Limb (tissue), 2 donors: ENCODE measurements around the gene MCU.

Source experiments
- DNase-seq, 2 donors: peaks; one replicate each; pipeline ENCODE4 v3.0.0-alpha.2; 2016; ENCODE audit errors: extremely low spot score in 2 of 2

The MCU gene

DNA sequence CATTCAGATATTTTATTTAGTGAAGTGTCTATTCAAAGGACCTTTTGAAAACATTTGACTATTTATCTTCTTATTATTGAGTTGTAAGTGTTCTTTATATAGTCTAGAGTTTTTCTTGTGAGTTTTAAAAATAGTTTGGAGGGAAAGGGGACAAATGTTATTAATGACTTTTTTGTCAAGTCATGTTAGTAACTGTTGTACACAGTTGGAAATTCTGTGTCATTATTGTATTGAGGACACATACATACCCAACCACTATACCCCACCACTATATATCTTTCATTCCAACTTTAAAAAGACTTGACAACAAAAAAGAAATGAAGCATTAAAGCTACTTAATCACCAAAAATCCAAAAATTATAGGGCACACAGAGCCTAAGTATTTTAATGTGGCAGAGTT lies 148.4 kb downstream of the MCU start:
- DNase-seq, result no peak

DNA sequence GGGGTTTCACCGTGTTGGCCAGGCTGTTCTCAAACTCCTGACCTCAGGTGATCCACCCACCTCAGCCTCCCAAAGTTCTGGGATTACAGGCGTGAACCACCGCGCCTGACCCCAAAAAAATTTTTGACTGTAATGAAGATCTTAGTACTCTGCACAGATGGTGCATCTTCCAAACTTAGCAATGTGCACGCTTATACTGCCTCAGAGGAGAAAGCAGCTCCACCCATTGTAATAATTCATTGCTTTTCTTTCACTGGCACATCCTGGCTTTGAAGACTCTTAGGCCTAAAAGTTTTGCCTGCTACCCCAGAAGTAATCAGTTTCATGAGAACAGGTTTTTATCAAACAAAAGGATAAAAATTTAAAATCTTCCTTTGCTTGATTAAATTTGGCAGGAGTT lies 149.5 kb downstream of the MCU start:
- no peak for DNase-seq

DNA sequence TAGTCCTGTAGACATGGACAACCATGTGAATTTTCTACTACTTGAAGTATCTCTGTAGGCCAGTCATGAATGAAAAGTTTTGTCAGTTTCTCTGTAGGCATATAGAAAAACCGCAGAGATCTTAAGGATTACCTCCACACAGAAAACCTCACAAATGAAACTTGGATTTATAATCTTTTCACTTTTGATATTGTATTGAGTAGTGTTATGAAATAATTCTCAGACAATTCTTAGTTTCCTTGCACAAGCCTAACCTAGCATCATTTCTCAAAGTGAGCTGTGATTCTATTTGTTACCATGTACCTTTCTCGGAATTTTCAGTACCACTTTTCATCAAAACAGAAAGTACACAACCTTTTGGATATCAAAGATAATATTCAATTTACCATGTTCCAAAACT lies 150.2 kb downstream of the MCU start:
- no peak for DNase-seq

DNA sequence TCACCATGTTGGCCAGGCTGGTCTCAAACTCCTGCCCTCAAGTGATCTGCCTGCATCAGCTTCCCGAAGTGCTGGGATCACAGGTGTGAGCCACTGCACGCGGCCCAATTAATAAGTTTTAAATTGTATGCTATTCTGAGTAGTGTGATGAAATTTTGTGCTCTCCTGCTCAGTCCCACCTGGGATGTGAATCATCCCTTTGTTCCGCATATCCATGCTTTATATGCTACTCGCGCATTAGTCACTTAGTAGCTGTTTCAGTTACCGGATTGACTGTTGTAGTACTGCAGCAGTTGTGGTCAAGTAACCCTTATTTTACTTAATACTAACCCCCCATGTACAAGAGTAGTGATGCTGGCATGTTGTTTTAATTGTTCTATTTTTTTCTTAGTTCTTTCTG lies 154.3 kb downstream of the MCU start:
- no peak for DNase-seq

DNA sequence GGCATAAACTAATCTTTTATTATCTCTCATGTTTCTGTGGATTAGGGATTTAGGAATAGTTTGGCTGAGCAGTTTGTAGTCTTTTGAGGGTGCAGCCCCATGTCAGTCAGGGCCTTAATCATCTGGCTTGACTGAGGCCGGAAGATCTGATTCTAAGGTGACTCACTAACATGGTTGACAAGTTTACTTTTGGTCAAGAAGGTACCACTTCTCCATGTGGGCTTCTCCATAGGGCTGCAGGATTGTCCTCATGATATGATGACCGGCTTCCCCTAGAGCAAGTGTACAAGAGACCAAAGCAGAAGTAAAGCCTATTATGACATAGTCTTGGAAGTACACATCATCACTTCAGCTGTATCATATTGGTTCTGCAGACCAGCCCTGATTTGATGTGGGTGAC lies 155.7 kb downstream of the MCU start:
- DNase-seq, result no peak

DNA sequence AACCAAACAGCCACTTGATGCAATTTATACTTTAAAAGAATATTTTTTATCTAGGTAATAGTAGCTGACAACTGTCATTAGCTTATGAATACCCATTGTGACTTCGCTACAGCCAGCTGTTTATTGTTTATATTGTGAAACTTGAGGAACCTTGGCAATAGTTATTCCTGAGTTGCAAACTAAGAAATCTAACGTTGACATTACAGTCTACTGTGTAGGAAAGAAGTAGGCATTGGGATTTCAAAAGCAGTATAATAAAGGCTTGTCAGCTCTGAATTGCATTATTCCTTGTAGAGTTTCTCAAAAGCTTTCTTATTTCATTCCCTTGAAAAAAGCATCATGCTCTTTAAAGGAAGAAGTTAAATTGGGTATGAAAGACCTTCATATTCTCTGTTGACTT lies 158.9 kb downstream of the MCU start:
- no peak for DNase-seq

DNA sequence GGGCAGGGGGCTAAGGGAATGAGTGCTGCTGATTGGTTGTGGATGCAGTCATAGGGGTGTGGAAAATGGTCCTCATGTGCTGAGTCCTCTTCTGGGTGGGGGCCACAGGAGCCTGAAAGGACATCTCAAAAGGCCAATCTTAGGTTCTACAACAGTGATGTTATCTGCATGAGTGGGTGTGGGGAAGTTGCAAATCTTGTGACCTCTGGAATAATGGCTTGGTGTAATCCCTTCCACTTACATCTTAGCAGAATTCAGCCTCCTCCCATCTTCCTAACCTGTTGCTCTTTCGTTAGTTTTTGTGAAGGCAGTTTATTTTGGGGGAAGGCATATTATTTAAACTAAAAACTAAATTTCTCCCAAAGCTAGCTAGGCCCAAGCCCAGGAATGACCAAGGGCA lies 159.6 kb downstream of the MCU start:
- no peak for DNase-seq

DNA sequence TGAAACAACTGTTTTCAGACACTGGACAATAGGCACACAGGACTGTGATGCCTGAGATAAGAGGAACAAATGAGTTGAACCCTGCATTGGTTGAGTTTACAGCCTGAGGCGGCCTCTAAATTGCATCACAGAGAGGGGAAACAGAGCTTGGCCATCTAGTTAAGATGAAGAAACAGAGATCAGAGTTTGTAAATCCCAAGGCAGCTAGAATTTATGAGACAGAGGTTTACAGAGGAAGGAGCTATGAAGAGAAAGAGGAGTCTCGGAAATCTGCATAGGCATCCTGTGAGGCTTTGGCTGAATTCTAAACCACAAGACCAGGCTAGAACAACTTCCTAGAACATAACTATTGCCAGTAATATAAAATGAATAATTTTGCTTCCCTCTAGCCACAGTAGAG lies 160.6 kb downstream of the MCU start:
- no peak for DNase-seq

DNA sequence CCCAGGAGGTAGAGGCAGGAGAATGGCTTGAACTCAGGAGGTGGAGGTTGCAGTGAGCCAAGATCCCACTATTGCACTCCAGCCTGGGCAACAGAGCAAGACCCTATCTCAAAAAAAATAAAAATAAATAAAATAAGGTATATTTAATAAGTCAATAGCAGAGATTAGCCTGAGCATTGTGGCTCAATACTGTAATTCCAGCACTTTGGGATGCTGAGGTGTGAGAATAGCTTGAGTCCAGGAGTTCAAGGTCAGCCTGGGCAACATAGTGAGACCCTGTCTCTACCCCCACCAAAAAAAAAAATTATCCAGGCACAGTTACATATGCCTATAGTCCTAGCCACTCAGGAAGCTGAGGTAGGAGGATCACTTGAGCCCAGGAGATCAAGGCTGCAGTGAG lies 163.2 kb downstream of the MCU start:
- no peak for DNase-seq

DNA sequence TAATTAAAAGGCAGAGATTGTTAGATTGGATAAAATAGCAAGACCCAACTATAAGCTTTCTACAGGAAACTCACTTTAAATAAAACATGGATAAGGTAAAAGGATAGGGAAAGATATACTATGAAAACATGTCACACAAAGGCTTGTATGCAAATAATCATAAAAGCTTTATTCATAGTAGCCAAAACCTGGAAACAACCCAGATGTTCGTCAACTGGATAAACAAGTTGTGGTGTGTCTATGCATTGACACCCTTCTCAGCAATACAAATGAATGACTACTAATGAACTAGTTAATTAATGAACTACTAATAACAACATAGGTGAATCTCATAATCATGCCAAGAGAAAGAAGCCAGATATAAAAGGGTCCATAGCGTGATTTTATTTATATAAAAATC lies 163.8 kb downstream of the MCU start:
- DNase-seq, result no peak

DNA sequence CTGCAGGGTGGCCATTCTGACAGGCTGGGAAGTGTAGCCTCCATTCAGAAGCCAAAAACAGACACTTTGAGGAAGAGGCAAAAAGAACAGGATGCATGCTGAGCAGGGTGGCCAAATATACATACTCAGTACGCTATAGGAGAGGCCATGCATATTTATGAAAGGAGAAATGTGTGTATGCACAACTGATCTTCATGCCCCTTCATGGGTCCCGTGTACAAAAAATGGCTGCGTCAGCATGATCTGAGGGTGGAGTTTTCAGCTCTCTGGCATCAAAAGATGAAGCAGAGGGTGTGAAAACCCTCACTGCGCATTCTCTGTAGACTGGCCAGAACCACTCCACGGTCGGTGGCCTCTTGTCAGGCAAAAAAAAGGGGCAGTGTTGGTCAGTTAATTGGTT lies 166.1 kb downstream of the MCU start:
- no peak for DNase-seq

DNA sequence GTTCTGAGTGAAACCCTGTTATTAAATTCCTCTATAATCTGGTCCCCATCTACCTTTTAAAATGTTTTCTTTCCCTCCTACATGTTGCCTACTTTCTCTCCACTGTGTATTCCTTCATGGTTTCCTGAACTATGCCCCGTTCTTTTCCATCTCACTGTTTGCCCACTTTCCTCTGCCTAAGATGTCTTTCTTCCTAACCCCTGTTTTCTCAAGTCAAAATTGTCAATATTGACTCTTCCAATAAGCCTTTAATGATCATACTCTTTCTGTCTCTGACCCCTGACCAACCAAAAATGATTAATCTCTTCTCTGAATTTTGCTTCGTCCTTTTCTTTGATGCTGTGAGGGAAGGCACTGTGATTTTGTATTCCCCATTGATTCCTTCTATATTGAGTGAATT lies 171.0 kb downstream of the MCU start:
- no peak for DNase-seq

DNA sequence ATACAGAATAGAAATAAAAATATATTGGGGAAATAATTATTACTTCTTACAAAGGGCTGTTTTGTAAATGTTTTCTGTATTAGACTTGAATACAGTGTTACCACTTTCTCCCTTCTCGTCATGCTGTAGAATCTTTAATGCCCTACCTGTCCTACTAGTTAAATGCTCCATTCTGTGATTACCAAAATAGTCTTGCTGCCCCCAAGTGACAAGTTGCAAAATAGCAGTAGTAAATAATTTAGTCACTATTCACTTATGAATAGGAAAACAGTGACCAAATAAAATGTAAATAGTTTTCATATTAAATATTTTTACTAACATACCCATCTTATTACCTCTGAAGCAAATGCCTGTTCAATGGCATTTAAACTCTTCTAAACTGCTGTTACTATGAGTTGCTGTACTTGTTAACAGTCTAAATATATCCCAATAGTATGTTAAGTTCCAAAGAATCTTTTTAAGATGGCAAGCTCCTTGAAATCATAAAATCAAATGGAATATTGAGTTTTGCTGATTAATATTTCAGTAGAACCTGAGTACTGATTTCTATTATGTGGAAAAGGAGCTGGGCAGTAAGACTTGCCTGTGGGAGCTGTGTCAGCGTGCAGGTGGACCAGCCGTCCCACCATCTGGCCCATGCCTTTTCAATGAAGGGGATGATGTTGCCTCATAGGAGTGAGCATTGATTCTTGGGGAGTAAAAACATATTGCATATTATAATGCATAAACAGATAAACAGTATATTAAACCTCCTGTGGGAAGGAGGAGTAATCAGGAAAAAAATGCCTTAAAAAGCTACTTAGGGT lies 183.5 kb downstream of the MCU start:
- DNase-seq, result peak in 1 of 2 donors; percentile 19

DNA sequence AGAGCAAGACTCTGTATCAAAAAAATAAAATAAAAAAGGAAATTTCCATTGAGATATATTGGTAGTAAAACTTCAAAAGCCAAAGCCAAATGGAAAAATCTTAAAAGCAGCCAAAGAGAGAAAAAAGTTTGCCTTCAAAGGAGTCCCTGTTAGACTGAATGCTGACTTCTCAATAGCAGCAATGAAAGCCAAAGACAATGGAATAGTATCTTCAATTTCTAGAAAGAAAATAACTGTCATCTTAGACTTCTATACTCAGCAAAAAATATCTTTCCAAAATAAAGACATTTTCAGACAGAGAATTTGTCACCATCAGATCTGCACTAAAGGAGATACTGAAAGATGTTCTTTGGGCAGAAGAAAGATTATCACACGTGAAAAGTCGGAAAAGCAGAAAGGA lies 187.3 kb downstream of the MCU start:
- DNase-seq, result no peak

DNA sequence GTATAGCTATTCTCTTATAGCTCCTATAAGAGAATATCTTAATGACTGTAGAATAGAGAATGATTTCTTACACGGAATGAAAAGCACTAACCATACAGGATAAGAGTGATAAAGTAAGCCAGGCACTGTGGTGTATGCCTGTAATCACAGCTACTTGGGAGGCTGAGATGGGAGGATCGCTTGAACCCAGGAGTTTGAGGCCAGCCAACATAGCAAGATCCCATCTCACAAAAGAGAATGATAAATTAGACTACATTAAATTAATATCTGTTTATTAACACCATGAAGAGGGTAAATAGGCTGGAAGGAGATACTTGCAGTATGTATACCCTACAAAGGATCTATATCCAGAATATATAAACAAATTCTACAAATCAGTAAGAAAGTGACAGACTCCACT lies 189.3 kb downstream of the MCU start:
- DNase-seq, result no peak

DNA sequence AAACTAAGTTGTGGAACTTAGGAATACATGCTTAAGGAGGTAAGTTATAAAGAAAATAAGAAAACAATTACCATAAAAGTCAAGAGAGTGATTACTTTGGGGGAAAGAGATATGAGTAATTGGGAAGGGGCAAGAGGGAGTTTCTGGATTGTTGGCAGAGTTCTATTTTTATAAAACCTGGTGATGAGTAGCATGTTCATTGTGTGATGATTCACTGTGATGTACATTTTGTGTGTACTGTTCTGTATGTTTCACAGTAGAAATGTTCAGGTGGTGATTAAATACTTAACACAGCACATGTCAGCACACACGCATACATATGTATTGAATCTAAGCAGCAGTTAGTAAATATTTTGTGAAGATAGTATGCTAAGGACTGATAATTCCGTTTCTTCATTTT lies 191.9 kb downstream of the MCU start:
- no peak for DNase-seq

DNA sequence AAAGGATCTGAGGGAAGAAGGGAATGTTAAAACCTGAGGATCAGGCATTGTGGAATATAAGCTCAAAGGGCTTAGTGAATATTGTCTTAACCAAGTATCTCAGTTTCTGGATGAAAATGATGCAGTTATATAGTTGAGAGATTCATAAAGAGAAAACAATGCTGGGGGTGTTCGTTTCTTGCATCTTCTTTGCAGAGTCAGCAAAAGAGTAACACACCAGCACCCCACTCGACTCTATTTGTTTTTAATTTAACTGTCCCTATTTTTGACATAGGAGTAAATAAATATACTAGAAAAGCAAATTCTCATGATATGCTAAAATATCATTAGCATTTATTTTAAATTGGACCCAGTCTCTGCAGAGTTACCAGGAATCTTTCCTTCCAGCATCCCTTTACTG lies 194.0 kb downstream of the MCU start:
- DNase-seq, result no peak

DNA sequence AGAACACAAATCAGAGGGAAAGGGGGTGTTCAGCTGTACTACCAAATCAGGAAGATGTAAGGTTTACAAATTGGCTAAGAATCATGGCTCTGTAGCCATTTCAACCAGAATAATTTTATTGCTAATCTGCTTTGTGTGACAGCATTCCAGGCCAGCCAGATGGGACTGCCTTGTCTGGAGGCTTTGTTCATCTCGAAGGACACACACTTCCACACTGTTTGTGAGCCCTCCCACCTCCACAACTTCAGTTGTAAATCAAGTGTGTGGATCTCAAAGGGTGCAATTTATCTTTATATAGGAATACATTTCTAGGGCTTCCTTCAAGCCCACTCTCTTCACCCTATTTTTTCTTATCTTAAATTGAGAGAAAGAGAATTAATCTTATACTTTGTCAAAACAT lies 194.7 kb downstream of the MCU start:
- DNase-seq, result no peak

DNA sequence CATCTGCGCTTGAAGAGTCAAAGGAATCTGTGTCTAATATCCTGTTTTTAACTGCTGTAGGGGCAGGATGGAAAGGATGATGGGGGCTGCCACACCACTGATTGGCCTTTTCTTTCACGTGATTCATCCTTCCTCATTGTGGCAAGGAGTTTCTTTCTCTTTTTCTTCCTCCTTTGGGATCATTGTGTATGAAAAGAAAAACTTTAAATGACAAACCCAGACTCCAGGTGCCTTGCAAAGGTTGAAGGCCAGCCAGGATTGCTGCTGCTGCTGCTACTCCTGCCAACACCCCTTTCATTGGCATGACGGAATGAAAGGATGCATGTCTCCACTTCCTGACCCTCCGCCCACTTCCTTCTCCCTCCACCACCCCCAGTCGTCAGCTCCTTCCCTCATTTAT lies 195.1 kb downstream of the MCU start:
- peak in 1 of 2 donors; percentile 16 for DNase-seq

DNA sequence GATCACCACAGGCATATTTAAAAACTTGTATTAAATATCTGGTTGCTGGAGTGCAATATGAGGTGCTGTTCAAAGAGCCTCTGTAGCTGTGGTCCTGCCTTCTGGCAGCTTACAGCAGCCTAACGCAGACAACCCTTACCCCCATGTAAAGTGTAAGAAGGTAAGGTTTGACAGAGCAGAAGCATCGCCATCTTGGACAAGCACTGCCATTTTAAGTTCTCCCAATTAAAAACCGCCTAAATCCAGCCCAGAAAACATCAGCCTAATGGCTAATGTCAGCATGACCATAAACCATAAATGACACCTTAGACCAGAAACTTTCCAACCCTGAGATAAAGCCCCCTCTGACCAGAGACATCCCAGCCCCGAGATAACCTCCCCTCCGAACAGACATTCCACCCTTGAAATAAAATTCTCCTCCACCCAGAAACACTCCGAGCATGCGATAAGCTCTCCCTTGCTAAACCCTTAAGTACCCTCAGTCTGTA lies 196.3 kb downstream of the MCU start:
- DNase-seq, result no peak

DNA sequence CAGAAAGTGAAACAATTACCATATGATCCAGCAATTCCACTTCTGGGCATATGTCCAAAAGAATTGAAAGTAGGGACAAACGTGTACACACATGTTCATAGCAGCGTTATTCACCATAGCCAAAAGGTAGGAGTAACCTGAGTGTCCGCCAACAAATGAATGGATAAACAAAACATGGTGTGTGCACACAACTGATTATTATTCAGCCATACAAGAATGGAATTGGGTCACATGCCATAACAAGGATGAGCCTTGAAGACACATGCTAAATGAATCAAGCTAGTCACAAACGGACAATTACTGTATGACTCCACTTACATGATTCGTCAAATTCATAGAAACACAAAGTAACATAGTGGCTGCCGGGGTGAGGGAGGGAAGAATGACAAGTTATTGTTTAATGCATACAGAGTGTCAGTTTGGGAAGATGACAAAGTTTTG lies 197.5 kb downstream of the MCU start:
- DNase-seq, result peak in 1 of 2 donors; percentile 19

DNA sequence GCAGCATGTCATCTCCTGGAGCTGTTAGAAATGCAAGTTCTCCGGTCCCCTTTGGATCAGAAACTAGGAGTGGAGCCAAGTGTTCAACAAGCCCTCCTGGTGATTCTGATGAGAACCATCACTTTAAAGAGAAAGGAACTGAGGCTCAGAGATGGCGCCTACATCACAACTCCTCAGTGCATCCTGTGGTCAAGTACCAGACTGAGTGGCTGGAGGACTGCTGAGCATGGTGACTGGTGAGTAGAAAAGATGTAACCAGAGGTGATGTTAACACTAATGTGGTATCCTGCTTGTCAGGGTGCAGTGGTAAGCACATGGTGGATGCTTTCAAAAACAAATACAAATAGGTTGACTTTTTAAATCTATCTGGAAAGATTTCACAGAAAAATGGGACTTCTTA lies 198.1 kb downstream of the MCU start:
- no peak for DNase-seq

DNA sequence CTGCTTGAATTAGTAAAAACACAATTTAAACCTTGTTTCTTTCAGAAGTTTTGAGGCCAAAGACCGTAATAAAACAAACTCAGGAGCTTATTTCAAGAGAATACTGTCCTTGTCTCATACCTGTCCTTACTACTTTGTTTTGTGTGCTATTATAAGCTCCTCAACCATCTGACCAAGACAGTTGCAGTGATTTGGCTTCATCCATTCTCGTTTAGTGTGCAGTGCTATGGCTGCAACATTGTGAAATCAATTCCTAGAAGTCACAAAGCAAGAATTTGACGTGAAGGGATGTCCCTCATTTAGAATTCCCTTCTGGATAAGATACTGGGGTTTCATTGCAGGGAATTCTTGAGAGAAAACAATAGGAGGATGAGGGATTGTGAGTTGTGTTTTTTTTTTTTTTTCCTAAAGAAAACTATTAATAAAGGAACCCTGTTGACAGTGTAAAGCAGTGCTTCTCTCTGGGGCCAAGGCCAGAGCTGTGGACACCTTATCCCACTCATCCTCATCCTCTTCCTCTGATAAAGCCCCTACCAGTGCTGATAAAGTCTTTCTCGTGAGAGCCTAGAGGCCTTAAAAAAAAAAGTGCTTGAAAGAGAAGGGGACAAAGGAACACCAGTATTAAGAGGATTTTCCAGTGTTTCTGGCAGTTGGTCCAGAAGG lies 201.3 kb downstream of the MCU start, which contains the start of gene OIT3:
Gene OIT3, plus strand, starts transcription at position 604 of the 663 bp plus-strand sequence. CDS start 60 bp downstream, outside the sequence.
- no peak for DNase-seq
